ENCODE data around the gene EFCAB7.
A peak's percentile ranks its signal among the peaks of the same experiment; 100 is the strongest.

Gene EFCAB7, protein sequence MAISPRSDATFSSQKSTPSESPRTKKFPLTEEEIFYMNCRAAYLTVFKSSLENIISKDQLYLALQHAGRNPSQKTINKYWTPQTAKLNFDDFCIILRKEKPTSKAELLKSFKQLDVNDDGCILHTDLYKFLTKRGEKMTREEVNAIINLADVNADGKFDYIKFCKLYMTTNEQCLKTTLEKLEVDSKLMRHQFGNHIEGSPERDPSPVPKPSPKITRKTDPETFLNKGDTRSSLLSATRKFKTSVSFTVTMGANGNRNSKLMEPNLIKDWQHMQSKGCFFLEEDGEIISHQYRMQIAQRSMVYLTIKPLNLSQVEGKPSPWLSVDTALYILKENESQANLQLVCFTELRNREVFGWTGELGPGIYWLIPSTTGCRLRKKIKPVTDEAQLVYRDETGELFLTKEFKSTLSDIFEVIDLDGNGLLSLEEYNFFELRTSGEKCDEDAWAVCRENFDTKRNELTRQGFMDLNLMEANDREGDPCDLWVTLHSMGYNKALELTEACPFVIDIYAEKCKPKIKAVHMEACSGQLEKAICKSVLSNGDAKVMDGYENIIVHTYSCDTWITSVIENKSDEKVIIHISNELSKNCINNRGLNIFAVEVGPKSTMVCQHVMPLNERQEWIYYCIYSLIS

DNA sequence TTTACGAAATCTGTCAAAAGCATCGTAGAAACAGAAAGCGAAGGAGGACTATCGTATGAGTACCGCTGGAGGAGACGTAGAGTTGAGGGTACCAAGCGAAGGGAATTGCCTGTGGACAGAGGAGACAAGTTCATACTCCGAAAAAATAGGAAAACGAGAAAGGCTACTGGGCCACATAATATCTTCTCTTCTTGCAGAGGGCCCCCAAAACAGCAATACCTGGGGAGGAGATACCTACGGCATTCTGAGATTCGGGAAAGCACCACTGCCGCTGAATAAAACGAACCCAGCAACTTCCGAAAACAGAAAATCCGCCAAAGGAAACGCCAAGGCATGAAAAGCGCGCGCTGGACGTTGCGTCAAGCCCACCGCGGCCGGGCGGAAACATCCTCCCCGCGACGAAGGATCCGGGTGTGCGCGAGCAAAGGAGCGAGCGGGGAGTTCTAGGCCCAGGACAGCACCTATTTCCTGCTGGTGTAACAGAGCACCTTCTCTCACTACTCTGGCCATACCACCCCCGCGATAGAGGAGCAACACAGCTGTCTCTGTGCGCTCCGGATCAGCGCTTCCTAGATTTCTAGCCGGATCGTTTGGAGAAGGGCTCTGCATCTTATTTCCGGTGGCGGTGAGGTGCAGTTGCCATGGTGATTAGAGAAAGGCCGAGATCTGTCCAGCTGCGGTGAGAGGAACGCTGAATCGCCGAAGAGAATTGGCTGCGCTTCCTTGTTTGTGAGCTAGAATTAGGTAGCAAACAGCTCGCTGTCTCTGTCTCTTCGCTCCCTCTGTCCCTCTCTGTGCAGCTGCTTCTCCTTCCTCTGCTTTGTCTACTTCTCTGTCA, at the start of gene EFCAB7, which contains the start of gene ITGB3BP:
Gene EFCAB7 (plus strand): TSS at position 635 of the 838 bp plus-strand sequence. CDS start 2,048 bp downstream, outside the sequence.
Gene ITGB3BP (minus strand): TSS at position 335 of the 838 bp plus-strand sequence. CDS start 92 bp downstream, at position 243.
- DNase-seq (ENCODE audit: low read depth), result peak; percentile 97

GRCh38 chr1:63475761-63476160, 47.6 kb upstream of the EFCAB7 start:
- DNase-seq (ENCODE audit: low read depth), result peak; percentile 57

DNA sequence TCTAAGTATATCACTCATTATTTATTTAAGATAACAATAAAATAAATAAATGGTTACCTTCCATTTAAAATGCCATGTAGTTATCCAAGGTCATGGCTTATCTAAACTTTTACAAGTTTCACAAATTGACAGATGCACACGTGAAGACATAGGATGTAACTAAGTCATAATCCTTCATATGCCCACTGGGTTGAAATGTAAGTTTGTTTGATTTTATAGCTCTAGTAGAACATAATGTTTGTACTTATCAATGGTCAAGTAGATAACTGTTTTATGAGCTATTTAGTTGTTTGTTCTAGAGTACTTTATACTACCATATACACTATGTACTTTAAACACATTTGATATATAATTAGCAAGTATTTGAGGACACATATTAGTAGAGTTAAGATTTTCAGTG, 43.3 kb upstream of the EFCAB7 start:
- DNase-seq (ENCODE audit: low read depth), result no peak

DNA sequence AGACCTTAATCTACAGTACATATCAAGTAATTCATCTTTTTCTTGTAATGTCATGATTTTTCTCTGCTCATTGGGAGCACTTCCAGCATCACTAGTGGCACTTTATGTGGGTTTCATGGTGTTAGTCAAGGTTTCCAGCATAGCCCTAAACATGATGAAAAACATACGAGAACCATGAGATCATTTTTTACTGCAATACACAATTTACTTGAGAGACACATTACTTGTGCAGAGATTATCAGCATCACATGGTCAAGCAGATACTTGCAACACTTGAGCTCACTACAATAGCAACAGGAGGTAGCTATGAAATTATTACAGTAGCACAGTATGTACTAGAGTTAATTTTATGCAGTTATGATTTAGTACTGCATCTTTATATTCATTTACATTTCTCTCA, 36.7 kb upstream of the EFCAB7 start:
- no peak for DNase-seq (ENCODE audit: low read depth)

DNA sequence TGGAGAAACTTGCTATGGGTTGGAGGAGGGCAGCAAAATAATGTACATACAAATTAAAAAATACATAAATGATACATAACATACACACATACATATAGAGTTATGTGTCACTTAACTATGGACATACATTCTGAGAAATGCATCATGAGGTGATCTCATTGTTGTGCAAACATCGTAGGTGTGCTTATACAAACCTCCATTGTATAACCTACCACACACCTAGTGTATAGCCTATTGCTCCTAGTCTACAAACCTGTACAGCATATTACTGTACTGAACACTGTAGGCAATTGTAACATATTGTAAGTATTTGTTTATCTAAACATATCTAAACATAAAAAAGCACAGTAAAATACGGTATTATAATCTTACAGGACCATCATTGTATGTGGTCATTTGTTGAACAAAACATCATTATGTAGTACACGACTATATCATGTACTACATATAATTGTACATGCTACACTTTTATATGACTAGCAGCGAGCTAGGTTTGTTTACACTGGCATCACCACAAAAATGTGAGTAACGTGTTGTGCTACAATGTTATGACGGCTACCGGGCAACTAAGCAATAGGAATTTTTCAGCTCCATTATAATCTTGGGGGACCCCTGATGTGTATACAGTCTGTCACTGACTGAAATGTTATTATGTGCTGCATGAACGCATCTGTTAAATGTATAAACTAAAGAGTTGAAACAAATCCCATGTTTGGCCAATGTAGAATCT, 35.8 kb upstream of the EFCAB7 start:
- DNase-seq (ENCODE audit: low read depth), result peak; percentile 66

DNA sequence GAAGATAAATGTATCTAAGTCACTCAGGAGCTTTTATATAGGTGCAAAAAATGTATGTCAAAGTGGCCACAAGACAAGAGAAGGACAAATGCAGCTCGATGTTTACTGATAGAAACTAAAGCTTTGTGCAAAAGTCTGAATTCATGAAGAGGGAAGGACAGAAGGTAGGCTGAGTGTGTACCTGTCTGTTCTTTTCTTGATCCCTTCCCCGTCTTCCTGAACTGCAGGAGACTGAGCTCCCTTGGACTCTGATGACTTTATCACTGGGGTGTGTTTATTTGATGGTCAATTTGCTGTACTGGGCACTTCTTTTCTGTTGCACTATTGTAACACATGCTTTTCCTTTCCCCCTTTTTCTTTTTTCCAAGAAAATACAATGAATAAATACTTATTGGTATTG, 25.7 kb upstream of the EFCAB7 start:
- no peak for DNase-seq (ENCODE audit: low read depth)

- DNase-seq (ENCODE audit: low read depth), result no peak
These were observed 25.2 kb upstream of the EFCAB7 start for GRCh38 chr1:63498106-63498505.

DNA sequence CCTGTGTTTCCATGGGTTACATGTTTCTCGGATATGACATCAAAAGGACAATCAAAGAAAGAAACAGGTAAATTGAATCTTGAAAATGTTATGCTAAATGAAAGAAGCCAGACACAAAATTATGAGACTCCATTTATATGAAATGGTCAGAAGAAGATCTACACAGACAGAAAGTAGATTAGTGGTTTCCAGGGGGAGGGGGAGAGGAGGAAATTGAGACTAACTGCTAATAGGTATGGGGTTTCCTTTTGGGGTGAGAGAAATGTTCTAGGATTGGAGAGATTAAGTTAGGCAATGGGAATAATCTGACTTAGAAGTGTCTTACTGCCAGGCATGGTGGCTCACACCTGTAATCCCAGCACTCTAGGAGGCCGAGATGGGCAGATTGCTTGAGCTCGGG, 22.1 kb upstream of the EFCAB7 start:
- no peak for DNase-seq (ENCODE audit: low read depth)

GRCh38 chr1:63506782-63507181, 16.5 kb upstream of the EFCAB7 start:
- no peak for DNase-seq (ENCODE audit: low read depth)

DNA sequence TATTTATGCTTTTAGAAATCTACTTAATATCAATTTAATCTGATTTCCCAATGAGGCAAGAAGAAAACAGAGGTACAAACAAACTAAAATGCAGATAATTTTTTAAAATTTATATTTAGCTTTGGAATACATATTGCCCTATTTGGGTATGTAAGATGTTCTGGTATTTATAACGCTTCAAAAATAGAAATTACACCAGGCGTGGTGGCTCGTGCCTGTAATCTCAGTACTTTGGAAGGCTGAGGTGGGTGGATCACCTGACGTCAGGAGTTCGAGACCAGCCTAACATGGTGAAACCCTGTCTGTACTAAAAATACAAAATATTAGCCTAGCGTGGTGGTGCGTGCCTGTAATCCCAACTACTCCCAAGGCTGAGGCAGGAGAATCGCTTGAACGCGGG, 13.6 kb upstream of the EFCAB7 start:
- no peak for DNase-seq (ENCODE audit: low read depth)

DNA sequence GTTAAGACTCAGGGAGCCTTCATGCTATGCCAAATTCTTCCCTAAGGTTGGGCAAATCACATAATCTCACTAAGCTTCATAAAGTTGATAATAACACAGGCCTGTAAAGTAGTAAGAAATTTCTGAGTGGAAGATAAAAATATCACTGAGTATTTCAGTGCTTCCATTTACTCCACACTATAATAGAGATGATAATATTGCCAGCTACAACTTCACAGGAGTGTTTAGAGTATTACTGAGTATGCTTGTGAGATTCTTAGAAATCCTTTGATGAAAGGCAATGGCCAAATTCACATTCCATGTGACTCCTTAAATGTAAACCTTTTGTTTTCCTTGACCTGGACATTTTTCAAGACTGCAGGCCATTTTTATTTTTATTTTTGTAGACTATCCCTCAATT, 10.7 kb upstream of the EFCAB7 start:
- no peak for DNase-seq (ENCODE audit: low read depth)

- no peak for DNase-seq (ENCODE audit: low read depth)
These were observed 6.7 kb upstream of the EFCAB7 start for GRCh38 chr1:63516629-63517028.

DNA sequence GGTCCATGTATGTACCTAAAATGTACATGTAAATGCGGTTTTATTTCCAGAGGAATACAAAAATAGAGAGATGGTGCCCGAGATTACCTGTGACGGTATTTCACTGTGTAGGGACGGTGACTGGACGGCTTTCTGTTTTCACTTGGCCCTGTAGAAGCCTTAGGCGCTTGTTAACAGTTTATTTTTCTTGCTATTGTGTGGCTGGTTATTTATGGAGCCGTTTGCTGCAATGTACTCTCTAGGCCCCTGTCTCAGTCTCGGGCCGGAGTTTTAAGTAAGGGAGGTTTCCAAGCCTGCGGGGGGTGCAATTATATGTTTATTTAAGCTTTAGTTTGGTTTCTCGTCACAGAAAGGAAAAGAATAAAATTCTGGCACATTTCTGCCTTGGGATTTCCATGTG, 413 bp downstream of the EFCAB7 start:
- DNase-seq (ENCODE audit: low read depth), result no peak

GRCh38 chr1:63524201-63524600, 876 bp downstream of the EFCAB7 start:
- DNase-seq (ENCODE audit: low read depth), result peak; percentile 12

DNA sequence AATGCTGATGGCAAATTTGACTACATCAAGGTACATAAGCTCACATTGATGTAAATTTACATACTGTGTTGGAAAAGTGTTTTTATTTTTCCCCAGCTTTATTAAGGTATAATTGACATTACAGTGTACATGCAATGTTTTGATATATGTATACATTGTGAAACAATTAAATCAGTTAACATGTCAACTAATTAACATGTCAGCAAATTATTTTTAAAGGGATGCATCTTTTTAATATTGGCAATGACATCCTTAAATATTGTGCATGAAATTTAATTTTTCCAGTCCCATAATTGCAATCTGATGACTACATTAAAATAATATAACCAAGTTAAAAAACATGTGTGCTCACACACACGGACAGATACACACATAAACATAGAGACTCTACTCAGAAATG, 9.4 kb downstream of the EFCAB7 start:
- DNase-seq (ENCODE audit: low read depth), result no peak

GRCh38 chr1:63533931-63534330, 10.6 kb downstream of the EFCAB7 start:
- no peak for DNase-seq (ENCODE audit: low read depth)

DNA sequence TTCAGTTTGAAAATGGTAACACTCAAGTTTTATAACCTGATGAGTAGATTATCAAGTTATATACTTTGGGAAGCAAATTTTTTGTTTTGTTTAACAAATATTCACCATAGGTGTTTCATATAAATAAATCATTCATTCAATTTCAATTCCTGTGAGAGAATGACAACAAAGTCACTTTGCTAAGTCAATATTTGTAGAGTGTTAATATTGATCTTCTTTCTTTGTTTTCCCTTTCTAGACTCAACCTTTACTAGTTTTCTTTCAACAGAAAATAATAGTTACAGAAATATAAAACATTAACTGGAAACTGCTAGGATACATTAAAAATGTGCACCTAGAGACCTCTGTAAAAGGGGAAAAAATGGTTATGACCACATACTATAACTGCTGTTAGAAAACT, 11.1 kb downstream of the EFCAB7 start:
- DNase-seq (ENCODE audit: low read depth), result no peak

GRCh38 chr1:63537006-63537405, 13.7 kb downstream of the EFCAB7 start:
- DNase-seq (ENCODE audit: low read depth), result no peak

- DNase-seq (ENCODE audit: low read depth), result peak; percentile 48
These were observed 14.6 kb downstream of the EFCAB7 start for GRCh38 chr1:63537940-63538339.

DNA sequence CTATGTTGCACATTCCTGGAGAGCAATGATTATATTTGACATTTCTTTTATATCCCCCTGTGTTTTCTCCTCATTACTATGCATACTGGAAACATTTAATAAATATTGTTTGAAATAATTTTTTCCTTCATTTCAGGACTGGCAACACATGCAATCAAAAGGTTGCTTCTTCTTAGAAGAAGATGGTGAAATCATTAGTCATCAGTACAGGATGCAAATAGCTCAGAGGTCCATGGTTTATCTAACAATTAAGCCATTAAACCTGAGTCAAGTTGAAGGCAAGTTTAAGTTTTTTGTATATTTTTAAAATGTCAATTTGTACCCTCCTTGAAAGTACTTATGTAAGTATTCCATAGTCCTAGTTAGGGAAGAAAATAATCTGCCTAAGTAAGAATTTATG, 22.5 kb downstream of the EFCAB7 start:
- DNase-seq (ENCODE audit: low read depth), result peak; percentile 61

DNA sequence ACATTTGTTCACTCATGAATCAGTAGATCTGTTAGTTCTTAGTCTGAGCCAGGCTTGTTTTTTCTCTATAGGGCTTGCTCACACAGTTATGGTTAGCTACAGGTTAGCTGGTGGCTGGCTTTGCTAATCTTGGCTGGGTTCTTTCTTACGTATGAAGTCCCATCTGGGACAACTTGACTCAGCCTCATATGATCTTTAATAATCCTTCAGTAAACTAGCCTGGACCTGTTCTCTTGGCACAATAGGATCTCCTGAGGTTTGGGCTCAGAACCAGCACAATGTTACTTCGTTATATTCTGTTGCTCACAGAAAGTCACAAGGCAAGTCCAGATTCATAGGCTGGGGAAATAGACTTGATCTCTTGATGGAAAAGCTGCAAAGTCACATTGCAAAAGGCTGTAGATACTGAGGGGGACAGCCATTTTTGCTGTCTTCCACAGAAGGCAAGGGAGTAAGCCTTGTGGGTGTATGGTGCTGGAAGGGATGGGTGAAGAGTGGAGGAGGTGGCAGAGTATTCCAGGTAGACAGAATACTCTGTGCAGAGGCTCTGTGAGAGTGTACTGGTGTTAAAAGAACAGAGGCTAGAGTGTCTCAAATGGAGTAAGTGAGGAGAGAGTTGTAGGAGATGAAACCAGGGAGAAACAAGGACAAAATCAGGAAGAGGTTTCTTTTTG, 24.4 kb downstream of the EFCAB7 start:
- DNase-seq (ENCODE audit: low read depth), result no peak
